ENCODE measurements around the gene LMAN2.

DNA sequence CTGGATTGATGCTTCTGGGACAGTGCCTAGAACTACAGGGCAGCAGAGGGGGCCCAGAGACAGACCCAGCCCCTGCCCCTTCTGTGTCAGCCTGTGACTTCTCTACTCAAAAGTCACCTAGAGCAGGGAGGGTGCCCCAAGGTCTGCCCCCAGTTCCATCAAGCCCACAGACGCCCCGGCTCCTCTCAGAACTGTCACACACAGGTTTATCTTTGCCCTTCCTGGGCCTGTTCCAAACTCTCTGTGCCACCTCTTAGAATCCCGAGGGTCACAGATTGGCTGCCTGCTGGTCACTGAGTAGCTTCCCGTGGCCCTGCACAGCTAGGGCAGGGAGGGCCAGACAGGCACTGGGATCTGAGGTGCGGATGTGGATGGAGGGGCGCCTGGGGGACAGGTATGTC lies 8.0 kb upstream of the LMAN2 start:
- TF ChIP-seq POLR2A (IDR thresholded peaks at IDR 0.05; ENCODE audit: low read depth, low read length) (no peak), POLR2AphosphoS5 (IDR thresholded peaks at IDR 0.05; ENCODE audit: low read depth, low read length) (no peak), SPI1 (IDR thresholded peaks at IDR 0.05; ENCODE audit: low read depth, low read length) (no peak), TAF1 (IDR thresholded peaks at IDR 0.05; ENCODE audit: low read depth, low read length) (no peak), PAX5 (IDR thresholded peaks at IDR 0.05; ENCODE audit: insufficient read depth, low read length, severe bottlenecking) (no peak)
